ENCODE results near the gene TRAK1.
A peak's percentile ranks its signal among the peaks of the same experiment; 100 is the strongest.

The TRAK1 gene

DNA sequence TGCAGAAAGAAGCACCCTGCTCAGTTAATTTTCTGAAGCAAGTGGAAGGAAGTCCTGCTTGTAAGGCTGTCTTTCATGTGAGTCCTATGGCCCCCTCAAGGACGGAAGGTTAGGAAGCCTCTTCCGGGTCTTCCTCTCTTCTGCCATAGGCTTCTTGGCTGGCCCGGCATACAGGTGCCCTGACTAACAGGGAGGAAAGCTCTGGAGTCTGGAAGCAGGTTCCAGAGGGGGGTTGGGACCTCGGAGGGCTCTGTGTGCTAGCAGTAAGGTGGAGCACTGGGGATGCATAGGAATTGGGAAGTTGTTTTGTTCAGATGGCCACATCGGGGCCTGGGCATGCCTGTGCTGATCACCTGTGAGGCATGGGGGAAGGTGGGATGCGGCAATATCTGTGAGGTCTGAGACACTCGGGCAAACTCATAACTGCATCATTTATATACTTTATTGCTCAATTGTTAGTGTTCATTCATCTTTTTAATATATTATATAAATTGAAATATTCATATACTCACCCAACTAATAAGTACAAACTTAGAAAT lies 49.6 kb downstream of the TRAK1 start:
- no peak for TF ChIP-seq Cebpa-rat (IDR thresholded peaks at IDR 0.05)
- no peak overlapping the region for H3K9ac ChIP-seq
- H3K27me3 ChIP-seq = no peaks in the 10 kb centered on the region
- H3K36me3 ChIP-seq = peaks cover 15 to 67% (median 30%) of the 10 kb centered on the region in 11 experiments
- peaks cover 1 to 18% (median 11%) of the 10 kb centered on the region in 10 experiments; a peak in 14 of 20 replicates for H3K4me1 ChIP-seq
- H3K9me3 ChIP-seq (replicated peaks in 1 of 11) = no peaks in the 10 kb centered on the region
- no peak overlapping the region for H3K27ac ChIP-seq
- peaks cover 9 to 99% (median 36%) of the 10 kb centered on the region in 11 experiments; a peak in 16 of 22 replicates for H4K20me1 ChIP-seq
- peak overlapping the region in 3 of 11 experiments; percentile 23 to 34 (median 26); a peak in 2 of 22 replicates for H3K4me2 ChIP-seq
- H3K4me3 ChIP-seq = no peak overlapping the region

DNA sequence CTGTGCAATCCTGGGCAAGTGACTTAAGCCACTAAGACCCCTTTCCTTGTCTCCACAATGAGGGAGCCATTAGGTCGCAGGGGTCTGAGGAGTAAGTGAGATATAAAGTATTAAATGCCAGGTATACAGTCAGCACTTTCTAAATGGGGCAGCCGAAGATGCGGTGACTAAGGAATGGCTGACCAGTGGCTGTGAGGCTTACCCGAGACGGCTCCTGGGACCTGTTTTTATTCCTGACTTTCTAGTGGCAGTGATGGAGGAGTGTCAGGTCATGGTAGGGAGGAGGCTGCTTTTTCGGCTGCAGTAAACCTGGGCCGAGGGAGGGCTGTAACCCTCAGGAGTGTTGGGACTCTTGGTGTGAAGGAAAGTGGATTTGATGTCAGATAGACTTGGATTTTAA lies 52.3 kb downstream of the TRAK1 start:
- no peak overlapping the region for H3K27ac ChIP-seq
- H4K20me1 ChIP-seq = peaks cover 18 to 99% (median 52%) of the 10 kb centered on the region in 11 experiments; a peak in 18 of 22 replicates
- no peaks in the 10 kb centered on the region for H3K9me3 ChIP-seq (replicated peaks in 1 of 11)
- H3K9ac ChIP-seq = no peak overlapping the region
- TF ChIP-seq Cebpa-rat (IDR thresholded peaks at IDR 0.05) = no peak
- peaks cover 12 to 43% (median 30%) of the 10 kb centered on the region in 11 experiments for H3K36me3 ChIP-seq
- peaks cover 27 to 45% (median 36%) of the 10 kb centered on the region in 10 experiments for H3K4me1 ChIP-seq
- no peak overlapping the region for H3K4me3 ChIP-seq
- no peaks in the 10 kb centered on the region for H3K27me3 ChIP-seq
- no peak overlapping the region for H3K4me2 ChIP-seq

DNA sequence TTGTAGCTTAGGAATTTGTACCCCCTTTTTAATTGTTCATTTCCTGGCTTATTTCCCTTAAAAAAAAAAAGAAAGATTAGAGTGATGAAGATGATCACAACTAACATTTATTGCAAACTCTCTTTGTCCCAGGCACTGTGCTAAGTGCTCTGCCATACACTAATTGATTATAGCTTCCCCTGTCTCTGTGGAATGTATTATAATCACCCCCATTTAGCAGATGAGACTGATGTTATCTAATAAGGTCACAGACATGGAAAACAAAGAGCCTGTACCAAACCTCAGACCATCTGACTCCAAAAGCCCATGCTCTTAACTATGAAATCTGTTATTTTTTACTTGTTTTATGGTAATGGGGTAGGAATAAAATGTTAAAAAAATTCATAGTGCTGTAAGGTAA lies 53.1 kb downstream of the TRAK1 start:
- TF ChIP-seq Cebpa-rat (IDR thresholded peaks at IDR 0.05) = no peak
- Histone ChIP-seq H3K27ac (no peak overlapping the region), H3K36me3 (peaks cover 12 to 37% (median 24%) of the 10 kb centered on the region in 11 experiments), H3K4me1 (peaks cover 27 to 52% (median 42%) of the 10 kb centered on the region in 10 experiments), H3K27me3 (no peaks in the 10 kb centered on the region), H3K9ac (no peak overlapping the region), H3K9me3 (replicated peaks in 1 of 11) (no peaks in the 10 kb centered on the region), H3K4me3 (no peak overlapping the region), H4K20me1 (peaks cover 18 to 99% (median 56%) of the 10 kb centered on the region in 11 experiments; a peak in 18 of 22 replicates), H3K4me2 (no peak overlapping the region)

DNA sequence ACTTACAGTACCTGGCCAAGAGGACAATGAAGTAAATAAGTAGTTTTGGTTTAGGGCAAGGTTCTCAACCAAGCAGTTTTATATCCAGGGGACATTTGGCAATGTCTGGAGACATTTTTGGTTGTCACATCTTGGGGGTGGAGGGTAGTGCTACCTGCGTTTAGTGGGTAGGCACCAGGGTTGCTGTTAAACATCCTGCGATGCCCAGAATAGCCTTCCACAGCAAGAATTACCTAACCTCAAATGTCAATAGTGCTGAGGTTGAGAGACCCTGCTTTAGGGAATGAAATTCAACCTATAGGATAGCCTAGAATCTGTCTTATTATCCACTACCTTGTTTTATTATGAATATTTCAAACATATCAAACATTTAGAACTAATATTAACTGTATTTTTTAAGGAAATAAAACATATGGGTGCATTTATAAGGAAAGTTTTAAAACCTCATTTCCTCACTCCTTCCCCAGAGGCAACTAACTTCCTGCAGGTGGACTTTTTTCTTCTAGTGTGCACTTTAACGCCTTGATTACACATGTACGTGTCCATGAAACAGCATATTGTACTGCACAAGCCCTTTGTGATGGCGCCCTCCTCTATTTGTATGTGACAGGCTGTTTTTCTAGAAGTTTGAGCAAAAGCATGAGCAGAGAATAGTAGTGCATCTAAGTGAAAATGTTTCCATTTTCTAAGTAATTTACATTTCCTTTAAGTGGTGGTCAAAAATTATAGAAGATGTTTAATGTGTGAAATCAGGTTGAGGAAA lies 57.1 kb downstream of the TRAK1 start:
- no peaks in the 10 kb centered on the region for H3K27me3 ChIP-seq
- TF ChIP-seq Cebpa-rat (IDR thresholded peaks at IDR 0.05) = no peak
- H3K9ac ChIP-seq = no peak overlapping the region; a peak in 1 of 22 replicates
- H3K4me1 ChIP-seq = peaks cover 35 to 47% (median 38%) of the 10 kb centered on the region in 10 experiments
- H3K4me2 ChIP-seq = peak overlapping the region in 9 of 11 experiments; percentile 5 to 72 (median 65); a peak in 17 of 22 replicates
- H3K4me3 ChIP-seq = no peak overlapping the region
- H4K20me1 ChIP-seq = peaks cover 14 to 99% (median 49%) of the 10 kb centered on the region in 11 experiments; a peak in 17 of 22 replicates
- no peaks in the 10 kb centered on the region for H3K9me3 ChIP-seq (replicated peaks in 1 of 11)
- peak overlapping the region in 3 of 11 experiments; percentile 16 to 45 (median 27); a peak in 3 of 22 replicates for H3K27ac ChIP-seq
- H3K36me3 ChIP-seq = peaks cover 0 to 29% (median 4%) of the 10 kb centered on the region in 11 experiments; a peak in 7 of 22 replicates

- Histone ChIP-seq H3K4me2 (peak overlapping the region in 7 of 11 experiments; percentile 61 to 72 (median 65); a peak in 14 of 22 replicates), H3K4me1 (peaks cover 35 to 47% (median 38%) of the 10 kb centered on the region in 10 experiments), H3K4me3 (no peak overlapping the region), H3K27me3 (no peaks in the 10 kb centered on the region), H3K9ac (no peak overlapping the region), H3K9me3 (replicated peaks in 1 of 11) (no peaks in the 10 kb centered on the region), H3K36me3 (peaks cover 0 to 24% (median 4%) of the 10 kb centered on the region in 11 experiments; a peak in 8 of 22 replicates), H3K27ac (peak overlapping the region in 3 of 11 experiments; percentile 16 to 45 (median 27); a peak in 3 of 22 replicates), H4K20me1 (peaks cover 14 to 97% (median 49%) of the 10 kb centered on the region in 11 experiments; a peak in 17 of 22 replicates)
- TF ChIP-seq Cebpa-rat (IDR thresholded peaks at IDR 0.05) = no peak
Observed at GRCh38 chr3:42148982-42149432, 57.9 kb downstream of the TRAK1 start.

DNA sequence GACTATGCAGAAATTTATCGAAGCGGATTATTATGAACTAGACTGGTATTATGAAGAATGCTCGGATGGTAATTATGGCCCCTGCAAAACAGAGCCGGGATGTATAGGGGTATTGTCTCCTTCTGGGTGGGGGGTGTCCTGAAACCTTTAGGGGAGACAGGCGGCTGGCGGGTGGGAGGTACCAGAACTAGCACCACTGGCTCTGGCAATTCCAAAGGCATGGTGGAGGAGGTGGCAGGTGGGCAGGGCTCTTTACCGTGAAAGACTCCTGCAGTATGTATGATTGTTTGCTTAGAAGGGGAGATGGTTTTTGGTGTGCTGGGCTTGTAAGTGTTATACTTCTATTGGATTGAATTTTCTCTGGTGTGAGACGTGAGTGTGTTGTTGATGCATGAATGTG lies 58.4 kb downstream of the TRAK1 start:
- Histone ChIP-seq H3K4me2 (no peak overlapping the region), H3K4me3 (no peak overlapping the region), H3K9me3 (replicated peaks in 1 of 11) (no peaks in the 10 kb centered on the region), H3K27me3 (no peaks in the 10 kb centered on the region), H3K27ac (no peak overlapping the region; a peak in 1 of 22 replicates), H3K9ac (no peak overlapping the region), H4K20me1 (peaks cover 14 to 98% (median 49%) of the 10 kb centered on the region in 11 experiments; a peak in 17 of 22 replicates), H3K4me1 (peaks cover 35 to 47% (median 38%) of the 10 kb centered on the region in 10 experiments), H3K36me3 (peaks cover 0 to 24% (median 6%) of the 10 kb centered on the region in 11 experiments; a peak in 7 of 22 replicates)
- no peak for TF ChIP-seq Cebpa-rat (IDR thresholded peaks at IDR 0.05)

GRCh38 chr3:42149975-42150374 lies 58.8 kb downstream of the TRAK1 start:
- no peak overlapping the region for H3K27ac ChIP-seq
- H3K9ac ChIP-seq = no peak overlapping the region
- no peak for TF ChIP-seq Cebpa-rat (IDR thresholded peaks at IDR 0.05)
- H4K20me1 ChIP-seq = peaks cover 14 to 98% (median 49%) of the 10 kb centered on the region in 11 experiments; a peak in 17 of 22 replicates
- no peak overlapping the region for H3K4me3 ChIP-seq
- peaks cover 0 to 23% (median 10%) of the 10 kb centered on the region in 11 experiments; a peak in 8 of 22 replicates for H3K36me3 ChIP-seq
- no peaks in the 10 kb centered on the region for H3K27me3 ChIP-seq
- peaks cover 35 to 47% (median 38%) of the 10 kb centered on the region in 10 experiments for H3K4me1 ChIP-seq
- no peaks in the 10 kb centered on the region for H3K9me3 ChIP-seq (replicated peaks in 1 of 11)
- H3K4me2 ChIP-seq = no peak overlapping the region

- Histone ChIP-seq H3K4me3 (no peak overlapping the region), H3K36me3 (peaks cover 0 to 25% (median 8%) of the 10 kb centered on the region in 11 experiments; a peak in 8 of 22 replicates), H4K20me1 (peaks cover 14 to 99% (median 43%) of the 10 kb centered on the region in 11 experiments; a peak in 17 of 22 replicates), H3K4me1 (peaks cover 26 to 35% (median 31%) of the 10 kb centered on the region in 10 experiments), H3K9me3 (replicated peaks in 1 of 11) (peaks cover 0 to 3% (median 0%) of the 10 kb centered on the region in 11 experiments; a peak in 1 of 22 replicates), H3K4me2 (peak overlapping the region in 4 of 11 experiments; percentile 21 to 36 (median 30); a peak in 6 of 22 replicates), H3K9ac (no peak overlapping the region), H3K27me3 (no peaks in the 10 kb centered on the region), H3K27ac (no peak overlapping the region)
- no peak for TF ChIP-seq Cebpa-rat (IDR thresholded peaks at IDR 0.05)
Observed at GRCh38 chr3:42151596-42152168, 60.5 kb downstream of the TRAK1 start.

All from BLaER1 treated with 17β-estradiol and CSF1 and Interleukin-3, amounts not matched to agents 10 nM and 100 nM (cell line).